Mesenchymal stem cell (in vitro differentiated cells and primary cell): ENCODE measurements around the gene SCRN2.
A peak's percentile ranks its signal among the peaks of the same experiment; 100 is the strongest.

Experiments used
- DNase-seq: peaks from one replicate; pipeline ENCODE4 v3.0.0-alpha.2; 2013
- H2AFZ ChIP-seq: one replicate; pipeline ENCODE4 v1.6.1; 2013; ENCODE audit warnings: low read depth, mild to moderate bottlenecking, control low read depth, inconsistent platforms, low read length, moderate library complexity
- H2AK5ac ChIP-seq: 2 replicates; pipeline ENCODE4 v1.6.1; 2013; ENCODE audit warnings: low read length, moderate library complexity, mild to moderate bottlenecking, inconsistent platforms; ENCODE audit not compliant: severe bottlenecking
- H2BK120ac ChIP-seq: one replicate; pipeline ENCODE4 v1.6.1; 2013; ENCODE audit warnings: low read depth, mild to moderate bottlenecking, inconsistent platforms, low read length, moderate library complexity
- H2BK12ac ChIP-seq, 2 experiments: one replicate each; pipeline ENCODE4 v1.6.1; 2013; ENCODE audit warnings: inconsistent platforms in 2 of 2, low read length in 2 of 2, mild to moderate bottlenecking in 2 of 2, moderate library complexity in 2 of 2, control low read depth in 1 of 2
- H2BK15ac ChIP-seq: one replicate; pipeline ENCODE4 v1.6.1; 2013; ENCODE audit warnings: mild to moderate bottlenecking, low read depth, inconsistent platforms; ENCODE audit not compliant: poor library complexity, severe bottlenecking
- H2BK5ac ChIP-seq: 2 replicates; pipeline ENCODE4 v1.6.1; 2013; ENCODE audit warnings: low read depth, mild to moderate bottlenecking, low read length, control low read depth, inconsistent platforms; ENCODE audit not compliant: poor library complexity, severe bottlenecking
- H3K14ac ChIP-seq, 2 experiments: one replicate each; pipeline ENCODE4 v1.6.1; 2013; ENCODE audit warnings: inconsistent platforms in 2 of 2, low read length in 2 of 2, control low read depth in 1 of 2, mild to moderate bottlenecking in 1 of 2, moderate library complexity in 1 of 2
- H3K18ac ChIP-seq, 2 experiments: one replicate each; pipeline ENCODE4 v1.6.1; 2013; ENCODE audit warnings: inconsistent platforms in 2 of 2, low read length in 2 of 2, control low read depth in 1 of 2, low read depth in 1 of 2, mild to moderate bottlenecking in 1 of 2
- H3K23ac ChIP-seq, 2 experiments: one replicate each; pipeline ENCODE4 v1.6.1; 2013; ENCODE audit warnings: inconsistent platforms in 2 of 2, low read length in 2 of 2, mild to moderate bottlenecking in 2 of 2, moderate library complexity in 2 of 2, control low read depth in 1 of 2
- H3K27ac ChIP-seq: 2 replicates; pipeline ENCODE4 v1.5.1; 2013; ENCODE audit warnings: mild to moderate bottlenecking, moderate library complexity, low read length, control low read depth, inconsistent platforms; ENCODE audit not compliant: poor library complexity, severe bottlenecking
- H3K27me3 ChIP-seq, 2 experiments: 2 replicates each; pipeline versions ENCODE4 v1.6.1 to v1.7.0; 2013; ENCODE audit warnings: low read length in 2 of 2, mild to moderate bottlenecking in 2 of 2, moderate library complexity in 2 of 2, control low read depth in 1 of 2, inconsistent platforms in 1 of 2; ENCODE audit not compliant: control insufficient read depth in 1 of 2, insufficient read depth in 1 of 2
- H3K36me3 ChIP-seq, 2 experiments: 2 replicates each; pipeline versions ENCODE4 v1.6.1 to v1.7.0; 2013; ENCODE audit warnings: low read length in 2 of 2, control low read depth in 1 of 2, inconsistent platforms in 1 of 2, low read depth in 1 of 2, mild to moderate bottlenecking in 1 of 2; ENCODE audit not compliant: insufficient read depth in 2 of 2, control insufficient read depth in 1 of 2
- H3K4ac ChIP-seq, 2 experiments: one replicate each; pipeline ENCODE4 v1.6.1; 2013; ENCODE audit warnings: inconsistent platforms in 2 of 2, low read length in 2 of 2, mild to moderate bottlenecking in 2 of 2, moderate library complexity in 2 of 2, control low read depth in 1 of 2, low read depth in 1 of 2
- H3K4me1 ChIP-seq: 2 replicates; pipeline ENCODE4 v1.6.1; 2013; ENCODE audit warnings: low read depth, low read length, control low read depth; ENCODE audit not compliant: control insufficient read depth, insufficient read depth
- H3K4me2 ChIP-seq: 2 replicates; pipeline ENCODE4 v1.6.1; 2013; ENCODE audit warnings: low read length, mild to moderate bottlenecking, inconsistent platforms; ENCODE audit not compliant: poor library complexity, severe bottlenecking
- H3K4me3 ChIP-seq, 2 experiments: 2 replicates each; pipeline versions ENCODE4 v1.5.1 to v1.7.0; 2013; ENCODE audit warnings: low read length in 2 of 2, mild to moderate bottlenecking in 2 of 2, control low read depth in 1 of 2, low read depth in 1 of 2; ENCODE audit not compliant: insufficient read depth in 1 of 2
- H3K79me1 ChIP-seq: replicated peaks from 2 replicates; pipeline ENCODE4 v1.6.1; 2013; ENCODE audit warnings: mild to moderate bottlenecking, control low read depth, low read length, inconsistent platforms; ENCODE audit not compliant: poor library complexity, severe bottlenecking
- H3K9ac ChIP-seq: 2 replicates; pipeline ENCODE4 v1.7.0; 2013; ENCODE audit warnings: mild to moderate bottlenecking, low read length, moderate library complexity
- H3K9me3 ChIP-seq: 2 replicates; pipeline ENCODE4 v1.7.0; 2013; ENCODE audit warnings: mild to moderate bottlenecking, low read length; ENCODE audit not compliant: control insufficient read depth
- H4K8ac ChIP-seq: one replicate; pipeline ENCODE4 v1.6.1; 2013; ENCODE audit warnings: inconsistent platforms, mild to moderate bottlenecking, low read length, moderate library complexity
- H4K91ac ChIP-seq: one replicate; pipeline ENCODE4 v1.6.1; 2013; ENCODE audit warnings: mild to moderate bottlenecking, low read length, inconsistent platforms
- WGBS: methylation state at CpG from one replicate; pipeline ENCODE4 v1.1.7; 2013; ENCODE audit warnings: mixed read lengths; 5-methylcytosine and 5-hydroxymethylcytosine counted together

The SCRN2 gene

GRCh38 chr17:47864791-47865216, 23.7 kb upstream of the SCRN2 start:
- H2BK12ac ChIP-seq = no peak overlapping the region
- peak overlapping the region in 1 of 2 experiments; percentile 57 for H3K4me3 ChIP-seq
- H3K27me3 ChIP-seq = peaks cover 19 to 20% of the 10 kb centered on the region in 2 experiments
- H3K79me1 ChIP-seq = no peaks in the 10 kb centered on the region
- no peak overlapping the region for H2BK15ac ChIP-seq
- peak overlapping the region; percentile 53 for H3K9ac ChIP-seq
- H3K4me2 ChIP-seq = no peak overlapping the region
- no peak overlapping the region for H3K4ac ChIP-seq
- DNase-seq = no peak
- H2AFZ ChIP-seq = no peak overlapping the region
- no peak overlapping the region for H4K8ac ChIP-seq
- H4K91ac ChIP-seq = no peak overlapping the region
- no peaks in the 10 kb centered on the region for H3K9me3 ChIP-seq
- 92% methylated on average over 2 of the region's 7 CpGs for WGBS
- H3K18ac ChIP-seq = no peak overlapping the region
- H2BK120ac ChIP-seq = no peak overlapping the region
- peaks cover 6% of the 10 kb centered on the region for H3K4me1 ChIP-seq
- H3K14ac ChIP-seq = no peak overlapping the region
- H2BK5ac ChIP-seq = no peak overlapping the region
- no peaks in the 10 kb centered on the region for H3K36me3 ChIP-seq
- H2AK5ac ChIP-seq = no peak overlapping the region
- H3K27ac ChIP-seq = no peak overlapping the region
- no peak overlapping the region for H3K23ac ChIP-seq

DNA sequence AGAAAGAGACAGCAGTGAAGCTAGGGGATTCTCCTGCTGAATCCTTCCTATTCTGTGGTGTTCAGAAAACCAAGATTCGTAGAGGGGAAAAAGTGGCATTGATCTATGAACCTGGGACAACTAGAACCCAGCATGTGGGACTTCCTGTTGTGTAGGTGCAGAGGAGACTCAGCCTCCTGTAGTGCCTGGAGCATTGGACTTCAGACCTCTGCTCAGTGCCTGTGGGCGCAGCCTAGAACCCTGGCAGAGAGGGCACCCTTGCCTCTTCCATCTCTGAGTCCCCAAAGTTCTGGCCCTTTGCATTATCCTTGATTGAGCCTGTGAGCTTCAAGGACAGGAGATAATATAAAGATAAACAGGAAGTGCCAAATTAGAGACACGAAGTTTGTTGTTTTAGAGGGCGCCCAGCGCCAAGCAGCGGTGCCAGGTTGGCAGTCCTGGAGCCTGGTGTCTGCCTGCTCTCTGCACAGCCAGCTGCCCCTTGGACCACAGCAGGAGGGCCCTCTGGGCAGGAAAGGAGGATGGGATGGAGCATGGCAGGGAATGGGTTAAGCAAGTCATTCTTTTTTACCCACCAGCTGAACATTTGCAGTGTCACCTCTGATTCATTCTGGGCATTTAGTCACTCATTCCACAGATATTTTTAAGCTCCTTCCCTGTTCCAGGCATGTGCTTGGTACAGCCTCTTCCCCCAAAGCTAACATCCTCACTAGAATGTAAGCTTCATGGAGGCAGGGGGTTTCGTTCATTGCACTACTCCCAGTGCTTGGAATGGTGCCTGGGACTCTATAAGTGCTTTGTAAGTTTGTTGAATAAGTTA, 21.8 kb upstream of the SCRN2 start:
- Histone ChIP-seq H2BK5ac (no peak overlapping the region), H3K4me2 (no peak overlapping the region), H2AFZ (no peak overlapping the region), H3K27me3 (peaks cover 8 to 17% of the 10 kb centered on the region in 2 experiments), H4K91ac (no peak overlapping the region), H3K9me3 (no peaks in the 10 kb centered on the region), H3K4me3 (peak overlapping the region in 1 of 2 experiments; percentile 26), H4K8ac (peak overlapping the region; percentile 74), H3K9ac (peak overlapping the region; percentile 57), H3K36me3 (no peaks in the 10 kb centered on the region), H3K27ac (peak overlapping the region; percentile 33), H3K4me1 (peaks cover 6% of the 10 kb centered on the region), H2BK15ac (no peak overlapping the region), H3K14ac (peak overlapping the region in 1 of 2 experiments; percentile 72), H3K18ac (peak overlapping the region in 1 of 2 experiments; percentile 82), H2BK120ac (no peak overlapping the region), H3K4ac (peak overlapping the region in 1 of 2 experiments; percentile 86), H3K79me1 (no peaks in the 10 kb centered on the region), H2AK5ac (peak overlapping the region; percentile 63), H3K23ac (no peak overlapping the region), H2BK12ac (peak overlapping the region in 1 of 2 experiments; percentile 83)
- WGBS = 71% methylated on average over 7 of the region's 7 CpGs
- peak; percentile 68 for DNase-seq

DNA sequence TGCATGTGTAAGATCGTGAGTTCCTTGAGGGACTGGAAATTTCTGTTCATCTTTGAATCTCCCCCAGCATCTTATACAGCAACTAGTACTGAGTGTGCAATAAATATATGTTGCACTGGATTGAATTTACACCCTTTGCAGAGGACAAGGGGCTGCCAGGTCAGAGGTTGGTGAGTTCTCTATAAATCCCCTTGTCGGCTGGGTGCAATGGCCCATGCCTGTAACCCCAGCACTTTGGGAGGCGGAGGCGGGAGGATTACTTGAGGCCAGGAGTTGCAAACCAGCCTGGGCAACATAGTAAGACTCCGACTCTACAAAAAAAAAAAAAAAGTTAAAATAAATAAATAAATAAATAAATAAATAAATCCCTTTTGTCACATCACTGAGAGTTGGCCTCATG, 19.3 kb upstream of the SCRN2 start:
- Histone ChIP-seq H3K14ac (no peak overlapping the region), H2AK5ac (no peak overlapping the region), H2BK15ac (no peak overlapping the region), H3K4me2 (no peak overlapping the region), H3K9me3 (no peaks in the 10 kb centered on the region), H4K8ac (no peak overlapping the region), H3K79me1 (no peaks in the 10 kb centered on the region), H3K36me3 (no peaks in the 10 kb centered on the region), H2AFZ (no peak overlapping the region), H3K18ac (no peak overlapping the region), H3K27me3 (peaks cover 29 to 40% of the 10 kb centered on the region in 2 experiments), H2BK5ac (no peak overlapping the region), H2BK12ac (no peak overlapping the region), H3K4ac (no peak overlapping the region), H3K4me1 (peaks cover 6% of the 10 kb centered on the region), H3K4me3 (no peak overlapping the region), H3K9ac (no peak overlapping the region), H3K23ac (no peak overlapping the region), H3K27ac (no peak overlapping the region), H2BK120ac (no peak overlapping the region), H4K91ac (no peak overlapping the region)
- 80% methylated on average over 2 of the region's 5 CpGs for WGBS
- DNase-seq = no peak

DNA sequence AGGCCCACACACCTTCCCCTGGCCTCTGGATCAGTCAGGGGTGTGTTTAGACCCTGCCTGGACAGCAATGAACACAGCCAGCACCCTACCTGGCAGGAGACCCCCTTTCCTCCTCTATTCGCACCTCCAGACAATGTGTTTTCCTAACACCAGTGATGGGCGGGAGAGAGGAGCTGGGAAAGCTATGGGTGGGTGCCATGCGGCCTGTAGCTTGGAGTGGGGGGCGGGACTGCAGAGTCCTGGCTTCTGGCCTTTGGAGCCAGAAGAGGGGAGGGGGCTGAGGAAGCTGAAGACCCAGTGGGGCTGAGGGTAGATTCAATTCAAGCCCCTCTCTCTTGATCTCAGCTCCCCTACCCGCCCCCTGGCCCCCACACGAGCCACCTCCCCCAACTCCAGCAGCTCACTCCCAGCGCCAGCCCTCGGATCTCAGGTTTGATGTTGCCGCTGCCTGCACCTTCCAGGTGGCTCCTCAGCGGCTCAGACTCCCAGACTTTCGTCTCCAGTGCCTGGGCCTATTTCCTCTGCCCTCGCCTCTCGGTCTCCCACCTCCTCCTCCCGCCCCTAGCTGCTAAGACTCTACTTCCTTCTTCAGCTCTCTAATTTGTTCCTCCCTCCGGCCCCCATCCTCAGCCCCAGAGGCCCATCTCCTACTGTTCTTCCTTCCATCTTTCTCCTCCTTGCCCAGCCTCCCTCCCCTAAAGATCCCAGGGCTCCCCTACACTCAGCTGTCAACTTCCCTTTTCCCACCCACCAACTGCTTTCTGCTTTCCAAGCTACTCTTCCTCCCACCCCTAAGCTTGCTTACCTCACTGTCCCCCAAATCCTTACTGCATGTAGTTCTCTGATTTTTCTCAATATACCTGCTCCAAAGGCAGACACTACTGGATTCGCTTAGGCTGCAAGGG, 16.7 kb upstream of the SCRN2 start:
- Histone ChIP-seq H3K23ac (no peak overlapping the region), H3K18ac (peak overlapping the region in 1 of 2 experiments; percentile 8), H4K8ac (no peak overlapping the region), H3K4me2 (no peak overlapping the region), H3K79me1 (no peaks in the 10 kb centered on the region), H3K36me3 (no peaks in the 10 kb centered on the region), H2BK5ac (no peak overlapping the region), H3K27me3 (peaks cover 55 to 66% of the 10 kb centered on the region in 2 experiments), H2BK120ac (no peak overlapping the region), H2BK12ac (no peak overlapping the region), H2AK5ac (no peak overlapping the region), H3K4ac (no peak overlapping the region), H3K9me3 (no peaks in the 10 kb centered on the region), H3K9ac (no peak overlapping the region), H3K14ac (peak overlapping the region in 1 of 2 experiments; percentile 31), H2BK15ac (no peak overlapping the region), H3K4me1 (peaks cover 3% of the 10 kb centered on the region), H3K27ac (no peak overlapping the region), H3K4me3 (no peak overlapping the region), H4K91ac (no peak overlapping the region), H2AFZ (peak overlapping the region; percentile 51)
- no peak for DNase-seq
- 47% methylated on average over 12 of the region's 16 CpGs for WGBS
